Lower leg skin (tissue), 3 donors: ENCODE data around the gene CCDC183.

ENCODE experiments used
- CTCF ChIP-seq, 3 donors: fragments of 450-650 bp; IDR thresholded peaks; one replicate each; pipeline ENCODE4 v1.5.1; 2016; ENCODE audit warnings: antibody characterized with exemption in 3 of 3, mild to moderate bottlenecking in 3 of 3, moderate library complexity in 2 of 3
- POLR2A ChIP-seq, 2 donors: fragments of 450-650 bp; IDR thresholded peaks; one replicate each; pipeline ENCODE4 v1.6.1; 2016 to 2017; ENCODE audit warnings: antibody characterized with exemption in 2 of 2, mild to moderate bottlenecking in 1 of 2, moderate library complexity in 1 of 2

DNA sequence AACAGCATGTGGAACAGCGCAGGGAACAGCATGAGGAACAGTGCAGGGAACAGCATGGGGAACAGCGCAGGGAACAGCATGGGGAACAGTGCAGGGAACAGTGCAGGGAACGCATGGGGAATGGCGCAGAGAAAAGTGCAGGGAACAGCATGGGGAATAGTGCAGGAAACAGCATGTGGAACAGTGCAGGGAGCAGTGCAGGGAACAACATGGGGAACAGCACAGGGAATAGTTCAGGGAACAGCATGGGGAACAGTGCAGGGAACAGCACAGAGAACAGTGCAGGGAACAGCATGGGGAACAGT, 40.1 kb upstream of the CCDC183 start:
- no peak for TF ChIP-seq CTCF (IDR thresholded peaks at IDR 0.05)
- TF ChIP-seq POLR2A (IDR thresholded peaks at IDR 0.05) = no peak
